Karpas-422 (cell line): ENCODE data around the gene CHML. TPM values are rescaled to one million over a fixed set of nuclear protein-coding genes. Genes with fewer than 3 reads are reported as not detected.

Experiments
- DNase-seq: peaks from one replicate; pipeline ENCODE4 v3.0.0-alpha.2; 2015
- H2AFZ ChIP-seq: fragments of 200-600 bp; sonication (generic); 2 replicates; pipeline ENCODE4 v1.6.1; 2014; ENCODE audit warnings: antibody characterized with exemption, low read length, mixed read lengths
- H3K27ac ChIP-seq: fragments of 200-600 bp; sonication (generic); 2 replicates; pipeline ENCODE4 v1.5.1; 2014; ENCODE audit warnings: mild to moderate bottlenecking, low read length, moderate library complexity
- H3K27me3 ChIP-seq: fragments of 200-600 bp; sonication (generic); 2 replicates; pipeline ENCODE4 v1.6.1; 2014; ENCODE audit warnings: low read length, mixed read lengths
- H3K36me3 ChIP-seq: fragments of 200-600 bp; sonication (generic); 2 replicates; pipeline ENCODE4 v1.6.1; 2014; ENCODE audit warnings: low read length, mixed read lengths; ENCODE audit not compliant: insufficient read depth
- H3K4me1 ChIP-seq: fragments of 200-600 bp; sonication (generic); 2 replicates; pipeline ENCODE4 v1.6.1; 2014; ENCODE audit warnings: mild to moderate bottlenecking, low read length, mixed read lengths
- H3K4me2 ChIP-seq: fragments of 200-600 bp; sonication (generic); 2 replicates; pipeline ENCODE4 v1.6.1; 2014; ENCODE audit warnings: low read length, low read depth, mild to moderate bottlenecking; ENCODE audit not compliant: poor library complexity, severe bottlenecking
- H3K4me3 ChIP-seq: fragments of 200-600 bp; sonication (generic); 2 replicates; pipeline ENCODE4 v1.5.1; 2014; ENCODE audit warnings: mild to moderate bottlenecking, antibody characterized with exemption, low read length, mixed read lengths
- H3K79me2 ChIP-seq: fragments of 200-600 bp; sonication (generic); 2 replicates; pipeline ENCODE4 v1.6.1; 2014; ENCODE audit warnings: mild to moderate bottlenecking, low read length, mixed read lengths
- H3K9ac ChIP-seq: fragments of 200-600 bp; sonication (generic); 2 replicates; pipeline ENCODE4 v1.6.0; 2014; ENCODE audit warnings: low read length
- H3K9me2 ChIP-seq: fragments of 200-600 bp; sonication (generic), shearing (Covaris generic); replicated peaks from 2 replicates; pipeline ENCODE4 v1.6.0; 2014; ENCODE audit warnings: mild to moderate bottlenecking, low read length, moderate library complexity; ENCODE audit not compliant: insufficient read depth
- H3K9me3 ChIP-seq: fragments of 300-700, 200-600 bp; sonication (generic); 2 replicates; pipeline ENCODE4 v1.6.1; 2014; ENCODE audit warnings: low read length, mixed read lengths
- H4K20me1 ChIP-seq: fragments of 200-600 bp; sonication (generic); 2 replicates; pipeline ENCODE4 v1.6.1; 2014; ENCODE audit warnings: mild to moderate bottlenecking, antibody characterized with exemption, low read length, low read depth; ENCODE audit not compliant: insufficient read depth
- total RNA-seq: library from RNA; depleted of rRNA; stranded (reverse); fragments of >200 nt; shearing (Covaris generic); gene quantifications from 2 replicates; pipeline ENCODE4 v1.2.3, GENCODE V29; 2014; ENCODE audit warnings: low replicate concordance

CHML gene
- total RNA-seq, 1 experiment from 2014 or later: 41.1 TPM

GRCh38 chr1:241637604-241638003 lies 2.6 kb downstream of the CHML start:
- Histone ChIP-seq H4K20me1 (peaks cover 15% of the 10 kb centered on the region; the same call in 1 of the 2 replicates), H3K27me3 (no peaks in the 10 kb centered on the region), H2AFZ (no peak overlapping the region), H3K27ac (no peak overlapping the region), H3K9me2 (no peaks in the 10 kb centered on the region), H3K4me2 (no peak overlapping the region), H3K9me3 (no peaks in the 10 kb centered on the region), H3K36me3 (peaks cover 3% of the 10 kb centered on the region; the same call in 1 of the 2 replicates), H3K4me3 (no peak overlapping the region), H3K4me1 (peaks cover 35% of the 10 kb centered on the region), H3K9ac (no peak overlapping the region), H3K79me2 (no peaks in the 10 kb centered on the region)
- no peak for DNase-seq

GRCh38 chr1:241637046-241637590 lies 3.1 kb downstream of the CHML start:
- H3K79me2 ChIP-seq: no peaks in the 10 kb centered on the region
- no peak overlapping the region for H3K4me2 ChIP-seq
- no peaks in the 10 kb centered on the region for H3K9me3 ChIP-seq
- no peak overlapping the region for H3K9ac ChIP-seq
- no peak overlapping the region for H2AFZ ChIP-seq
- DNase-seq: no peak
- peaks cover 3% of the 10 kb centered on the region; the same call in 1 of the 2 replicates for H3K36me3 ChIP-seq
- peaks cover 35% of the 10 kb centered on the region for H3K4me1 ChIP-seq
- no peaks in the 10 kb centered on the region for H3K27me3 ChIP-seq
- no peaks in the 10 kb centered on the region for H3K9me2 ChIP-seq
- no peak overlapping the region for H3K4me3 ChIP-seq
- peaks cover 15% of the 10 kb centered on the region; the same call in 1 of the 2 replicates for H4K20me1 ChIP-seq
- no peak overlapping the region for H3K27ac ChIP-seq

- H3K4me1 ChIP-seq: peaks cover 30% of the 10 kb centered on the region
- H3K27ac ChIP-seq: no peak overlapping the region
- H3K36me3 ChIP-seq: peaks cover 3% of the 10 kb centered on the region; the same call in 1 of the 2 replicates
- no peak for DNase-seq
- no peak overlapping the region for H3K4me3 ChIP-seq
- H3K79me2 ChIP-seq: no peaks in the 10 kb centered on the region
- no peak overlapping the region for H3K9ac ChIP-seq
- H3K9me2 ChIP-seq: no peaks in the 10 kb centered on the region
- no peaks in the 10 kb centered on the region for H3K9me3 ChIP-seq
- no peak overlapping the region for H3K4me2 ChIP-seq
- peaks cover 15% of the 10 kb centered on the region; the same call in 1 of the 2 replicates for H4K20me1 ChIP-seq
- H3K27me3 ChIP-seq: no peaks in the 10 kb centered on the region
- no peak overlapping the region for H2AFZ ChIP-seq
Measured at GRCh38 chr1:241636291-241636690, 3.9 kb downstream of the CHML start.

GRCh38 chr1:241635556-241636152 lies 4.5 kb downstream of the CHML start:
- Histone ChIP-seq H3K79me2 (no peaks in the 10 kb centered on the region), H3K27ac (no peak overlapping the region), H3K9me3 (no peaks in the 10 kb centered on the region), H3K9ac (no peak overlapping the region), H3K4me1 (peaks cover 24% of the 10 kb centered on the region), H2AFZ (no peak overlapping the region), H4K20me1 (peaks cover 15% of the 10 kb centered on the region; the same call in 1 of the 2 replicates), H3K9me2 (no peaks in the 10 kb centered on the region), H3K36me3 (peaks cover 3% of the 10 kb centered on the region; the same call in 1 of the 2 replicates), H3K27me3 (no peaks in the 10 kb centered on the region), H3K4me3 (no peak overlapping the region), H3K4me2 (no peak overlapping the region)
- no peak for DNase-seq

- Histone ChIP-seq H3K9ac (no peak overlapping the region), H3K79me2 (no peaks in the 10 kb centered on the region), H3K27me3 (no peaks in the 10 kb centered on the region), H3K4me3 (no peak overlapping the region), H3K4me1 (peaks cover 22% of the 10 kb centered on the region), H3K36me3 (peaks cover 3% of the 10 kb centered on the region; the same call in 1 of the 2 replicates), H3K27ac (no peak overlapping the region), H3K9me2 (no peaks in the 10 kb centered on the region), H3K9me3 (no peaks in the 10 kb centered on the region), H3K4me2 (no peak overlapping the region), H2AFZ (no peak overlapping the region), H4K20me1 (peaks cover 7% of the 10 kb centered on the region; the same call in 1 of the 2 replicates)
- DNase-seq: no peak
Measured at GRCh38 chr1:241632987-241633386, 7.2 kb downstream of the CHML start.

- H2AFZ ChIP-seq: no peak overlapping the region
- DNase-seq: no peak
- no peak overlapping the region for H3K9ac ChIP-seq
- H3K4me2 ChIP-seq: no peak overlapping the region
- no peak overlapping the region for H3K4me3 ChIP-seq
- H3K27me3 ChIP-seq: no peaks in the 10 kb centered on the region
- no peaks in the 10 kb centered on the region for H4K20me1 ChIP-seq
- H3K9me3 ChIP-seq: no peaks in the 10 kb centered on the region
- peaks cover 30% of the 10 kb centered on the region for H3K4me1 ChIP-seq
- H3K36me3 ChIP-seq: peaks cover 3% of the 10 kb centered on the region; the same call in 1 of the 2 replicates
- H3K79me2 ChIP-seq: no peaks in the 10 kb centered on the region
- no peak overlapping the region for H3K27ac ChIP-seq
- no peaks in the 10 kb centered on the region for H3K9me2 ChIP-seq
Measured at GRCh38 chr1:241631674-241632073, 8.5 kb downstream of the CHML start.

- Histone ChIP-seq H3K9ac (no peak overlapping the region), H3K27ac (no peak overlapping the region), H2AFZ (no peak overlapping the region), H3K36me3 (peaks cover 3% of the 10 kb centered on the region; the same call in 1 of the 2 replicates), H3K4me3 (no peak overlapping the region), H3K27me3 (no peaks in the 10 kb centered on the region), H3K79me2 (no peaks in the 10 kb centered on the region), H3K4me1 (peaks cover 24% of the 10 kb centered on the region), H3K9me3 (no peaks in the 10 kb centered on the region), H3K4me2 (no peak overlapping the region), H4K20me1 (no peaks in the 10 kb centered on the region), H3K9me2 (no peaks in the 10 kb centered on the region)
- no peak for DNase-seq
Measured at GRCh38 chr1:241630899-241631298, 9.3 kb downstream of the CHML start.

- no peaks in the 10 kb centered on the region for H4K20me1 ChIP-seq
- no peaks in the 10 kb centered on the region for H3K9me3 ChIP-seq
- no peak for DNase-seq
- no peaks in the 10 kb centered on the region for H3K9me2 ChIP-seq
- H2AFZ ChIP-seq: no peak overlapping the region
- H3K4me1 ChIP-seq: peaks cover 20% of the 10 kb centered on the region
- H3K9ac ChIP-seq: no peak overlapping the region
- H3K27ac ChIP-seq: no peak overlapping the region
- H3K4me3 ChIP-seq: no peak overlapping the region
- H3K27me3 ChIP-seq: no peaks in the 10 kb centered on the region
- peaks cover 2% of the 10 kb centered on the region; the same call in 1 of the 2 replicates for H3K36me3 ChIP-seq
- no peak overlapping the region for H3K4me2 ChIP-seq
- no peaks in the 10 kb centered on the region for H3K79me2 ChIP-seq
Measured at GRCh38 chr1:241630476-241630875, 9.7 kb downstream of the CHML start.
